ENCODE results near the gene NCKAP5L. TPM values are rescaled to one million over a fixed set of nuclear protein-coding genes. Genes with fewer than 3 reads are reported as not detected.

Gene NCKAP5L
- total and polyA plus RNA-seq, 2 of the 8 experiments (the other 6 are each of a cell fraction or from before 2014, with no cell fraction given): 9.4 to 27.9 TPM

GRCh38 chr12:49868952-49869815 is 41.0 kb upstream of the NCKAP5L start (continued):
- TF ChIP-seq RXRA (IDR thresholded peaks at IDR 0.05; ENCODE audit: insufficient read depth, low read depth, low read length) (no peak), KDM4A (IDR thresholded peaks at IDR 0.05; ENCODE audit: low read depth, low read length, severe bottlenecking) (no peak), TCF12 (IDR thresholded peaks at IDR 0.05; ENCODE audit: low read depth, low read length) (no peak), FOSL1 (IDR thresholded peaks at IDR 0.05; ENCODE audit: insufficient read depth, low read depth, low read length) (no peak), SP2 (IDR thresholded peaks at IDR 0.05; ENCODE audit: low read length) (no peak), CBX5 (IDR thresholded peaks at IDR 0.05; ENCODE audit: low read depth, low read length) (no peak)
- TF ChIP-seq, protein P1, sequence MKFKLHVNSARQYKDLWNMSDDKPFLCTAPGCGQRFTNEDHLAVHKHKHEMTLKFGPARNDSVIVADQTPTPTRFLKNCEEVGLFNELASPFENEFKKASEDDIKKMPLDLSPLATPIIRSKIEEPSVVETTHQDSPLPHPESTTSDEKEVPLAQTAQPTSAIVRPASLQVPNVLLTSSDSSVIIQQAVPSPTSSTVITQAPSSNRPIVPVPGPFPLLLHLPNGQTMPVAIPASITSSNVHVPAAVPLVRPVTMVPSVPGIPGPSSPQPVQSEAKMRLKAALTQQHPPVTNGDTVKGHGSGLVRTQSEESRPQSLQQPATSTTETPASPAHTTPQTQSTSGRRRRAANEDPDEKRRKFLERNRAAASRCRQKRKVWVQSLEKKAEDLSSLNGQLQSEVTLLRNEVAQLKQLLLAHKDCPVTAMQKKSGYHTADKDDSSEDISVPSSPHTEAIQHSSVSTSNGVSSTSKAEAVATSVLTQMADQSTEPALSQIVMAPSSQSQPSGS (IDR thresholded peaks at IDR 0.05; ENCODE audit: low read length): no peak

Measured in H1 (cell line).